HCT116 (cell line): ENCODE results near the gene NAA80.

ENCODE experiments used
- CTCF ChIP-seq, 3 experiments: fragments of 200-600 bp in 1 of 3; sonication (generic) in 1 of 3; IDR thresholded peaks in 2 of 3; conservative IDR thresholded peaks in 1 of 3; 2 replicates each; pipeline ENCODE4 v1.5.1; 2012 to 2017; ENCODE audit warnings: low read depth in 2 of 3, low read length in 2 of 3, antibody characterized with exemption in 1 of 3, borderline replicate concordance in 1 of 3, control low read depth in 1 of 3, mild to moderate bottlenecking in 1 of 3, mixed read lengths in 1 of 3, mixed run types in 1 of 3, moderate library complexity in 1 of 3; ENCODE audit not compliant: insufficient read depth in 1 of 3
- FOSL1 ChIP-seq: IDR thresholded peaks from 2 replicates; pipeline ENCODE4 v1.6.1; 2012; ENCODE audit warnings: low read depth
- JUND ChIP-seq: IDR thresholded peaks from 2 replicates; pipeline ENCODE4 v1.6.1; 2012
- POLR2A ChIP-seq: IDR thresholded peaks from 2 replicates; pipeline ENCODE4 v1.7.0; 2011; ENCODE audit warnings: borderline replicate concordance; ENCODE audit not compliant: insufficient read depth, insufficient read length; ENCODE audit errors: extremely low read depth
- POLR2AphosphoS5 ChIP-seq: IDR thresholded peaks from 2 replicates; pipeline ENCODE4 v1.6.1; 2011; ENCODE audit warnings: mild to moderate bottlenecking, low read depth, low read length, moderate library complexity
- SRF ChIP-seq: IDR thresholded peaks from 2 replicates; pipeline ENCODE4 v1.6.1; 2012; ENCODE audit warnings: low read depth
- ZBTB33 ChIP-seq: IDR thresholded peaks from 2 replicates; pipeline ENCODE4 v1.6.1; 2011; ENCODE audit warnings: mild to moderate bottlenecking, low read length, moderate library complexity; ENCODE audit not compliant: insufficient replicate concordance; ENCODE audit errors: extremely low read depth

- TF ChIP-seq JUND: no peak
- TF ChIP-seq CTCF (IDR thresholded peaks at IDR 0.05 in 2 of 3, conservative IDR thresholded peaks at IDR 0.05 in 1 of 3; ENCODE audit: borderline replicate concordance in 1 of 3, insufficient read depth in 1 of 3, low read depth in 2 of 3, low read length in 2 of 3): peak in 2 of 3 experiments; percentile 79 to 95; a peak in 4 of 6 replicates
- no peak for TF ChIP-seq ZBTB33
- TF ChIP-seq FOSL1: no peak
- no peak for TF ChIP-seq SRF
- TF ChIP-seq POLR2AphosphoS5: no peak
- no peak for TF ChIP-seq POLR2A
Observed at GRCh38 chr3:50274371-50275104, 24.7 kb downstream of the NAA80 start.
